Astrocyte (in vitro differentiated cells and primary cell): Measurements from ENCODE around the gene UBE2C.

Source experiments
- EZH2 ChIP-seq: IDR thresholded peaks from 2 replicates; pipeline ENCODE4 v1.6.1; 2012; ENCODE audit warnings: mild to moderate bottlenecking, low read length, inconsistent platforms; ENCODE audit not compliant: insufficient read depth
- TF ChIP-seq, protein P1 (sequence below): IDR thresholded peaks from 2 replicates; pipeline ENCODE4 v1.5.1; 2011; ENCODE audit warnings: low read depth, mild to moderate bottlenecking, inconsistent platforms, low read length, moderate library complexity; ENCODE audit not compliant: insufficient read depth

DNA sequence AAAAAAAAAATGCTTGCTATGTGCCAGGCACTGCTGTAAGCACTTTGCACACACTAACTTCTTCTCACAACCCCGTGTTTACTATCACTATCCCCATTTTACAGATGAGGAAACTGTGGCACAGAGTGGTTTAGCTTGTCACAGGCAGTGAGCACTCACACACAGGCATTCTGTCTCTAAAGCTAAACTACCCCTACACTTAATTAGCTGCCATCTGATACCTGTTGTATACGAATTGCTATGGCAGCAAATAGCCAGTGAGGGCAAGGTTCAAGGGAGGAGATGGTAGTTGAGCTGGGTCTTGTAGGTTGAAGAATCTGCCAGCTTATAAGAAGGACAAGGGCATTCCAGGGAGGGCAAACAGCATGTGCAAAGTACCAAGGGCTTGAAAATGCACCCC lies 9.5 kb downstream of the UBE2C start:
- TF ChIP-seq, protein P1, sequence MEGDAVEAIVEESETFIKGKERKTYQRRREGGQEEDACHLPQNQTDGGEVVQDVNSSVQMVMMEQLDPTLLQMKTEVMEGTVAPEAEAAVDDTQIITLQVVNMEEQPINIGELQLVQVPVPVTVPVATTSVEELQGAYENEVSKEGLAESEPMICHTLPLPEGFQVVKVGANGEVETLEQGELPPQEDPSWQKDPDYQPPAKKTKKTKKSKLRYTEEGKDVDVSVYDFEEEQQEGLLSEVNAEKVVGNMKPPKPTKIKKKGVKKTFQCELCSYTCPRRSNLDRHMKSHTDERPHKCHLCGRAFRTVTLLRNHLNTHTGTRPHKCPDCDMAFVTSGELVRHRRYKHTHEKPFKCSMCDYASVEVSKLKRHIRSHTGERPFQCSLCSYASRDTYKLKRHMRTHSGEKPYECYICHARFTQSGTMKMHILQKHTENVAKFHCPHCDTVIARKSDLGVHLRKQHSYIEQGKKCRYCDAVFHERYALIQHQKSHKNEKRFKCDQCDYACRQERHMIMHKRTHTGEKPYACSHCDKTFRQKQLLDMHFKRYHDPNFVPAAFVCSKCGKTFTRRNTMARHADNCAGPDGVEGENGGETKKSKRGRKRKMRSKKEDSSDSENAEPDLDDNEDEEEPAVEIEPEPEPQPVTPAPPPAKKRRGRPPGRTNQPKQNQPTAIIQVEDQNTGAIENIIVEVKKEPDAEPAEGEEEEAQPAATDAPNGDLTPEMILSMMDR = no peak
- no peak for TF ChIP-seq EZH2
